Thoracic aorta (tissue), 2 donors: ENCODE measurements around the gene GALNT9. TPM values are rescaled to one million over a fixed set of nuclear protein-coding genes. Genes with fewer than 3 reads are reported as not detected.

Source experiments
- ATAC-seq: fragments of 150-250 bp; one replicate; pipeline ENCODE4 v1.8.0; 2017; ENCODE audit warnings: low read depth; ENCODE audit not compliant: insufficient number of reproducible peaks, low FRiP score
- DNase-seq: peaks from one replicate; pipeline ENCODE4 v3.0.0-alpha.2; 2020; ENCODE audit warnings: low spot score
- H3K27ac ChIP-seq, 2 donors: fragments of 200-600 bp; sonication (generic); 1 replicate in 1 of 2; 2 replicates in 1 of 2; pipeline ENCODE4 v1.5.1; 2016; ENCODE audit warnings: mild to moderate bottlenecking in 2 of 2, moderate library complexity in 2 of 2
- H3K27me3 ChIP-seq: fragments of 200-600 bp; sonication (generic); replicated peaks from 2 replicates; pipeline ENCODE4 v1.6.0; 2016; ENCODE audit warnings: mild to moderate bottlenecking; ENCODE audit not compliant: insufficient read depth
- H3K36me3 ChIP-seq: fragments of 200-600 bp; sonication (generic); one replicate; pipeline ENCODE4 v1.5.1; 2016
- H3K4me1 ChIP-seq, 2 donors: fragments of 200-600 bp; sonication (generic); 1 replicate in 1 of 2; 2 replicates in 1 of 2; pipeline versions ENCODE4 v1.5.1 to v1.6.0; 2016; ENCODE audit warnings: low read depth in 2 of 2, mild to moderate bottlenecking in 1 of 2; ENCODE audit not compliant: control insufficient read depth in 1 of 2
- H3K4me3 ChIP-seq: fragments of 200-600 bp; sonication (generic); 2 replicates; pipeline ENCODE4 v1.5.1; 2016; ENCODE audit warnings: mild to moderate bottlenecking
- H3K9me3 ChIP-seq: fragments of 200-600 bp; sonication (generic); 2 replicates; pipeline ENCODE4 v1.5.1; 2016
- CTCF ChIP-seq: fragments of 200-600 bp; sonication (generic); IDR thresholded peaks from one replicate; pipeline ENCODE4 v1.5.1; 2019; ENCODE audit warnings: antibody characterized with exemption
- total RNA-seq, 2 donors: library from RNA; depleted of rRNA; stranded (reverse); fragments of >200 nt; gene quantifications; one replicate each; pipeline versions ENCODE4 v1.1.0 to v1.2.3, GENCODE V29; 2016

The GALNT9 gene
- total RNA-seq, 2 donors from 2014 or later = 1.7 TPM; not detected in 1

GRCh38 chr12:132169376-132169775, 160.0 kb downstream of the GALNT9 start:
- TF ChIP-seq CTCF = no peak
- H3K9me3 ChIP-seq = no peaks in the 10 kb centered on the region
- no peak overlapping the region for H3K4me3 ChIP-seq
- no peaks in the 10 kb centered on the region for H3K27me3 ChIP-seq
- ATAC-seq (no peak), DNase-seq (no peak)
- H3K27ac ChIP-seq = peak overlapping the region in 1 of 2 donors; percentile 12
- H3K4me1 ChIP-seq = no peaks in the 10 kb centered on the region
- H3K36me3 ChIP-seq = no peaks in the 10 kb centered on the region

- H3K27me3 ChIP-seq = no peaks in the 10 kb centered on the region
These were observed 160.9 kb downstream of the GALNT9 start for GRCh38 chr12:132168311-132169031.

GRCh38 chr12:132167611-132168310, 161.6 kb downstream of the GALNT9 start:
- ATAC-seq = no peak
- Histone ChIP-seq H3K36me3 (no peaks in the 10 kb centered on the region), H3K9me3 (no peaks in the 10 kb centered on the region), H3K27ac (no peak overlapping the region), H3K27me3 (no peaks in the 10 kb centered on the region), H3K4me3 (no peak overlapping the region), H3K4me1 (peaks cover 6 to 8% of the 10 kb centered on the region in 2 donors)
- DNase-seq = no peak
- no peak for TF ChIP-seq CTCF

More at GRCh38 chr12:132168311-132169031, 160.9 kb downstream of the GALNT9 start:
- H3K27ac ChIP-seq = no peak overlapping the region
- H3K9me3 ChIP-seq = no peaks in the 10 kb centered on the region
- H3K4me3 ChIP-seq = no peak overlapping the region
- no peak for TF ChIP-seq CTCF
- H3K4me1 ChIP-seq = peaks cover 0 to under 1% of the 10 kb centered on the region in 2 donors
- DNase-seq (no peak), ATAC-seq (no peak)
- no peaks in the 10 kb centered on the region for H3K36me3 ChIP-seq

- ATAC-seq (no peak), DNase-seq (no peak)
- Histone ChIP-seq H3K27me3 (no peaks in the 10 kb centered on the region), H3K4me3 (no peak overlapping the region), H3K36me3 (no peaks in the 10 kb centered on the region), H3K9me3 (no peaks in the 10 kb centered on the region), H3K27ac (no peak overlapping the region), H3K4me1 (peaks cover 13 to 15% of the 10 kb centered on the region in 2 donors)
- TF ChIP-seq CTCF = no peak
These were observed 162.4 kb downstream of the GALNT9 start for GRCh38 chr12:132166801-132167591.

GRCh38 chr12:132166093-132166492, 163.3 kb downstream of the GALNT9 start:
- Histone ChIP-seq H3K27ac (no peak overlapping the region), H3K27me3 (no peaks in the 10 kb centered on the region), H3K36me3 (no peaks in the 10 kb centered on the region), H3K4me3 (no peak overlapping the region), H3K4me1 (peaks cover 13 to 18% of the 10 kb centered on the region in 2 donors), H3K9me3 (no peaks in the 10 kb centered on the region)
- DNase-seq (no peak), ATAC-seq (no peak)
- TF ChIP-seq CTCF = no peak
